SIG-M5 treated with dmso at 0.1 percent for 504 hours (cell line): ENCODE results near the gene ACBD5.
"Not testable (repeated sequence)": the region's sequence is repeated elsewhere in the genome, so short reads cannot be mapped to it uniquely, and the experiment has no call there.

Source experiments
- DNase-seq: peaks from one replicate; lab custom pipeline; 2025; ENCODE audit not compliant: unreplicated experiment; lab: John Stamatoyannopoulos, UW

ACBD5 gene

GRCh38 chr10:27240212-27241009 lies at the start of gene ACBD5:
Gene ACBD5 (minus strand): TSS chr10:27240797. CDS start chr10:27240688, 109 bp downstream.
- peak; percentile 84 for DNase-seq

- peak; percentile 14 for DNase-seq
Observed at GRCh38 chr10:27285093-27285492, 44.5 kb upstream of the ACBD5 start.

GRCh38 chr10:27276581-27276980 lies 36.0 kb upstream of the ACBD5 start:
- DNase-seq: no peak

- DNase-seq: not testable (repeated sequence)
Observed at GRCh38 chr10:27266025-27266424, 25.4 kb upstream of the ACBD5 start.

- not testable (repeated sequence) for DNase-seq
Observed at GRCh38 chr10:27262788-27263187, 22.2 kb upstream of the ACBD5 start.

- DNase-seq: no peak
Observed at GRCh38 chr10:27258838-27259812, 18.5 kb upstream of the ACBD5 start.

DNA sequence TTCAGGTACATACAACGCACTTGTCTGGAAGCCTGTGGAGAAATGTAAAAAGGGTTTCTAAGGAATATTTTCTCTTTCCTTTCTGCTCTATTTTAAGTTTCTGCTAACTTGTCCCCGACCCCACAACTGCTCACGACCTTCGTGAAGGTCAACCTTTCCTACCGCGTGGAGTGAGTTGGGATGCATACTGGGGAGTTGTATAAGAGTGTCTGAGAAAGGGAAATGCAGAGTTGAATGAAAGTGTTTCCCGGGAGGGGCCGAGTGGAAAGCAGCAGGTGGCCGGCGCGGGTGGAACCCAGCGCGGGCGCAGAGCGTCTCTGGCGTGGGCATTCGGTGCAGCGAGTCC lies 17.9 kb upstream of the ACBD5 start:
- no peak for DNase-seq

- DNase-seq: no peak
Observed at GRCh38 chr10:27256299-27257189, 15.9 kb upstream of the ACBD5 start.

- no peak for DNase-seq
Observed at GRCh38 chr10:27253576-27253975, 13.0 kb upstream of the ACBD5 start.

DNA sequence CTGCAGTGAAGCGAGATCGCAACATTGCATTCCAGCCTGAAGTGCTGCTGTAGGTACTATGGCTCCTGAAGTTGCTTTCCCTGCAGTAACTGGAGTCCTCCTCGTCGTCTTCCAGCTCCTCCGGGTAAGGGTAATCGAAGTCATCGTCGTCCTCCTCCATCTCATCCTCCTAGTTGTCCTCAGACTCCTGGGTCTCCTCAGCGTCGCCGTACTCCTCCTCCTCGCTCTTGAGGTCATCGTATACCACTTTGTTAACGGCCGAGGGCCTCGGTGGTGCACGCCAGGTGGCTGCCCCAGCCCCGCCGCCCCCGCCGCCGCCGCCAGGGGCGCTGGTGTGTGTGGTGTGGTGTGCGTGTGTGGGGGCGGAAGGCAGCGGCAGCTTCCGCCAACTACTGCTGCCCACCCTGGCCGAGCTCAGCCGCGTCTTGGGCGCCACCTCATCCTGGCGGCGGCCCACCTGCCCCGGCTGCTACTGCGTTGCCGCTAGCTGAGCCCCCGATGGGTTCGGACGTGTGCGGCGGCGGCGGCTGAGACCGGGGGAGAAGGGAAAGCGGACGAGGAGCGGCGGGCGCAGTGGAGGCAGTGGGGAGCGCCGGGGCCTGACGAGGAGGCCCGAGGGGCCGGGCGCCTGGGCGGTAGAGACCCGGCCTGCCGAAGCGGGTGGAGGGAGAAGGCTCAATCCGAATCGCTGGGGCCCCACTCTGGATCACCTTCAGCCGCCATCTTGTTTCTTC lies 11.8 kb upstream of the ACBD5 start:
- DNase-seq: no peak

- no peak for DNase-seq
Observed at GRCh38 chr10:27251554-27251953, 11.0 kb upstream of the ACBD5 start.

DNA sequence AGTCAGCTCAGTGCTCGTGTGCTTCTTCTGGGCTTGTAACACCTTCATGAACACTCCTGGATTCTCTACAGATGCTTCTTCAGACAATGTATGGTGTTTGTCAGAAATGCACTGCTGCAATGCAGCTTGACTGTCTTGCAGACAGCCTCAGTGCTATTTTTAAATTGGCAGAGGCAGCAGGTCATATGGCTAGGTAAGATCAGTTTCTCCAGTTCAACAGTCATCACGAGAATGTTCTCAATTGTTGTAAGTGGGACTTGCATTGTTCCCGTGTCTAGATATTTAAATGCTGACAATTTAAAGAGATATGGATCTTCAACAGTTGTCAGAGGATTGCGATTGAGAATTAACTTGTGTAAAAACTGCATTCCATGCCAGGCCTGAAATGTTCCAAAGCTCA lies 7.6 kb upstream of the ACBD5 start:
- DNase-seq: no peak

GRCh38 chr10:27247441-27247840 lies 6.8 kb upstream of the ACBD5 start:
- DNase-seq: no peak

DNA sequence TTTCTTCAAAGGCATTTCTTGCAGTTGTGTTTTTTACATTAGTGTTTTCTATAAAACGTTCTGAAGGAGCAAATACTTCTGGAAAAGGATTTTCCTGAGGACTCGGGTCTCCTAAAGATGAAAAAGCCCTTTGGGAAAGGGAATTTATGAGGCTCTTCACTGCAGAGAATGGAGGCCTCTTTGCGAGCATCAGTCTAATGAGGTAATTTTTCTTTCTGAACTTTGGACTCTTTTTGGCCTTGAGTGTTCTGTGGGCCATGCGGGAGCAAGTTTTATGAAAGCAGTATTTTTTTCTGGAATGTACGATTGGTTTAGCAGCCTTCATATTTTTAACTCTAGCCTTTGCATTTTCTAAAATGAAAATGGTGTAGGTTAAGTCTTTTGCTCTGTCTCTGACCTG lies 6.4 kb upstream of the ACBD5 start:
- DNase-seq: no peak

DNA sequence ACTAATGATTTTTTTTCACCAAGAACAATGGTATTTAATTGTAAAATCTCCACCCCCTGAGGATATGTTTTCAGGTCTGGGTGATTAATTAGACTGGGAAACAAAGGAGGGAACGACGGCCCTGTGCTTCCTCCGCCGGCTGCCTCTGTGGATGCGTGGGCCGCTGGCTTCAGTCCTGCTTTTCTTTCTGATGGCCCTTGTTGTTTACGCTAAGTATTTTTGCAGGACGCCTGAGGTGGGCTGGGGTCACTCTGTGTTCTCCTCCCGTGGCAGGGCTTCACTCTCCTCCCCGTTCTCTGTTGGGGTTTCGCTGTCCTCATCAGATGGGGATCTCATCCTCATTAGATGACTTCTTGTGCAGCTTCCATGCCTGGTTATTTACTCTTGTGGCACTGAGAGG lies 5.2 kb upstream of the ACBD5 start:
- no peak for DNase-seq

DNA sequence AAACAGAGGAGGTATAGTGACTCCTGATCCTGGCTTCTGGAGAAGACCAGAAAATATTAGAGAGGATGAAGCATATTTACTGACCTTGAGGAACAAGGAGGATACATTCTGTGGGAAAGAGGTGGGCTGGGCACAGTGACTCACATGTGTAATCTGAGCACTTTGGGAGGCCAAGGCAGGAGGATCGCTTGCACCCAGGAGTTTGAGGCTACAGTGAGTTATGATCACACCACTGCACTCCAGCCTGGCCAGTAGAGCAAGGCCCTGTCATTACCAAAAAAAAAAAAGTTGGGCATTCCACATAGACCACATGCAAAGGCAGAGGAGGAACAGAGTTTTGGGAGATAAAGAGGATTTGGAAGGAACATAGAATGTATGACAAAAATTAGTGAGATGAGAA lies 4.4 kb upstream of the ACBD5 start:
- no peak for DNase-seq

GRCh38 chr10:27242951-27243551 lies 2.5 kb upstream of the ACBD5 start:
- DNase-seq: peak; percentile 87

DNA sequence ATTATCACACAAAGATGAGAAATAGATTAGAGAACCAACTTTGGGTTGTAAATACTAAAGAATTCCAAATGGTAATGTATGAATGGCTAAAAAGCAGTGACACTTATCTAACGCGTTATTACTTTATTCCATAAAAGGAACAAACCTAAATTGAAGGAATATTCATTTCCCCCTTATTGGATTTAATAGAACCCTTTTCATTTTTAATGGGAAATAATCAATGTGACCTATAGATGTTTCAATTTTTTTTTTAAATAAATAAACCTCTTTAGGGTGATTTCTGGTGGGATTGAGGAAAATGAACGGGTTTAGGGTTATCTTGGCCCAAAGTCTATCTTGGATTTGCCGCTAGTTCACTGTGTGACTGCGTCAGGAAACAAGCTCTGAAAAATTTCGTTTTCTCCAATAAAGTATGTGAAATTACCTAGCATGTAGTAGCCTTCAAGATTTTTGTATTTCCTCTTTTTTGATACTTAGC lies 1.9 kb upstream of the ACBD5 start:
- DNase-seq: no peak

GRCh38 chr10:27241652-27242472 lies 1.3 kb upstream of the ACBD5 start:
- peak; percentile 90 for DNase-seq
